ENCODE measurements around the gene PEF1. TPM values are rescaled to one million over a fixed set of nuclear protein-coding genes. Genes with fewer than 3 reads are reported as not detected.

Gene PEF1
- total RNA-seq, 1 experiment from 2014 or later, result 56.3 TPM

DNA sequence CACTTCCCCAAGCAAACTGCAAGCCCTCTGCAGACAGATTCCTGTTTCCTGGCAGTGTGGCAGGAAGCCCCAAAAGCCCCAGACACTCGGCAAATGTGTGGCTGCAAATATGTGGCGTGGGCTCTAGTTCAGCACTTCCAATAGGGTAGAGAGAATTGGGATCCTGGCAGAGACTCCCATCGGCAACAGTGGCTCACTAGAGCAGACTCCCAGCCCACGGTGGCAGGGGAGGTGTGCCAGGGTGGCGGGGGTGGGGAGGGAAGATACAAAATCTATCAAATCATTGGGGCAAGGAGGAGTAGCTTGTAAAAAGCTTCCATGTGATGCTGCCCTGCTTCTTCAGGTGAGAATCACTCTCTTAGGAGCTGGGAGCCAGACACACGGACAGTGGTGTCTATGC lies 33.3 kb upstream of the PEF1 start:
- no peak for DNase-seq (ENCODE audit: low spot score)
- no peak for TF ChIP-seq EZH2 (IDR thresholded peaks at IDR 0.05; ENCODE audit: borderline replicate concordance, low read depth, low read length, poor library complexity, severe bottlenecking)
- TF ChIP-seq, protein P1, sequence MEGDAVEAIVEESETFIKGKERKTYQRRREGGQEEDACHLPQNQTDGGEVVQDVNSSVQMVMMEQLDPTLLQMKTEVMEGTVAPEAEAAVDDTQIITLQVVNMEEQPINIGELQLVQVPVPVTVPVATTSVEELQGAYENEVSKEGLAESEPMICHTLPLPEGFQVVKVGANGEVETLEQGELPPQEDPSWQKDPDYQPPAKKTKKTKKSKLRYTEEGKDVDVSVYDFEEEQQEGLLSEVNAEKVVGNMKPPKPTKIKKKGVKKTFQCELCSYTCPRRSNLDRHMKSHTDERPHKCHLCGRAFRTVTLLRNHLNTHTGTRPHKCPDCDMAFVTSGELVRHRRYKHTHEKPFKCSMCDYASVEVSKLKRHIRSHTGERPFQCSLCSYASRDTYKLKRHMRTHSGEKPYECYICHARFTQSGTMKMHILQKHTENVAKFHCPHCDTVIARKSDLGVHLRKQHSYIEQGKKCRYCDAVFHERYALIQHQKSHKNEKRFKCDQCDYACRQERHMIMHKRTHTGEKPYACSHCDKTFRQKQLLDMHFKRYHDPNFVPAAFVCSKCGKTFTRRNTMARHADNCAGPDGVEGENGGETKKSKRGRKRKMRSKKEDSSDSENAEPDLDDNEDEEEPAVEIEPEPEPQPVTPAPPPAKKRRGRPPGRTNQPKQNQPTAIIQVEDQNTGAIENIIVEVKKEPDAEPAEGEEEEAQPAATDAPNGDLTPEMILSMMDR (conservative IDR thresholded peaks at IDR 0.05; ENCODE audit: low read depth, low read length), result no peak
- CTCF ChIA-PET, result no interaction called here
- no peaks in the 10 kb centered on the region for H3K27me3 ChIP-seq (replicated peaks; ENCODE audit: insufficient read depth, low read depth, low read length, poor library complexity)
- H3K4me1 ChIP-seq (ENCODE audit: insufficient read depth, low read length, poor library complexity, severe bottlenecking), result no peaks in the 10 kb centered on the region
- BruUV-seq (replicated peaks), result no TSS peak
- intact Hi-C loops (cut with micrococcal nuclease; ENCODE audit: unreplicated experiment), result no loop called here
- H3K4me3 ChIP-seq (ENCODE audit: low read depth, low read length, poor library complexity, severe bottlenecking), result no peak overlapping the region
- H3K36me3 ChIP-seq (ENCODE audit: insufficient read depth, low read length, poor library complexity, severe bottlenecking), result no peaks in the 10 kb centered on the region
- H3K9me3 ChIP-seq (ENCODE audit: low read depth, low read length, poor library complexity, severe bottlenecking), result no peaks in the 10 kb centered on the region
- no peak overlapping the region for H3K27ac ChIP-seq (ENCODE audit: low read depth, low read length, poor library complexity, severe bottlenecking)
- POLR2A ChIA-PET (ENCODE audit: low non-redundant PET), result no interaction called here

DNA sequence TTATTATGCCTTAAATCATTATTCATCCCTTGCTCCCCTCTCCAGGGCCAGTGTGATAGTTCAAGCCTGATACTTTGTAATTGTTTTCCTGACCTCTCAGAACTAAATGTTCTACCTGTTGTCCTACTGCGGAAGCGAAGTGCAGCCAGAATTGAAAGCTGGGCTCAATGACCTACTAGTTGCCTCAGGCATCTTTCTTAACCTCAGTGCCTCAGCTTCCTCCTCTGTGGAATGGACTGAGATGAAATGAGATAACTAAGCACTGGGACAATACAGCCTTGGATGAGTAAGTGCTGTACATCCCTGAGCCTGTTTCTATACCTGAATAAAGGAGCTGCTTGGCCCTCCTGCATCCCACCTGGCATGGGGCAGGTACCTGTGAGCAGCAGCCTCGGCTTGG lies 32.7 kb upstream of the PEF1 start:
- H3K4me3 ChIP-seq (ENCODE audit: low read depth, low read length, poor library complexity, severe bottlenecking), result no peak overlapping the region
- no peaks in the 10 kb centered on the region for H3K36me3 ChIP-seq (ENCODE audit: insufficient read depth, low read length, poor library complexity, severe bottlenecking)
- no peaks in the 10 kb centered on the region for H3K9me3 ChIP-seq (ENCODE audit: low read depth, low read length, poor library complexity, severe bottlenecking)
- no TSS peak for BruUV-seq (replicated peaks)
- no peak overlapping the region for H3K27ac ChIP-seq (ENCODE audit: low read depth, low read length, poor library complexity, severe bottlenecking)
- intact Hi-C loops (cut with micrococcal nuclease; ENCODE audit: unreplicated experiment), result no loop called here
- DNase-seq (ENCODE audit: low spot score), result no peak
- TF ChIP-seq EZH2 (IDR thresholded peaks at IDR 0.05; ENCODE audit: borderline replicate concordance, low read depth, low read length, poor library complexity, severe bottlenecking), result no peak
- TF ChIP-seq, protein P1 (conservative IDR thresholded peaks at IDR 0.05; ENCODE audit: low read depth, low read length), result no peak
- H3K4me1 ChIP-seq (ENCODE audit: insufficient read depth, low read length, poor library complexity, severe bottlenecking), result no peaks in the 10 kb centered on the region
- ChIA-PET CTCF (no interaction called here), POLR2A (ENCODE audit: low non-redundant PET) (no interaction called here)
- H3K27me3 ChIP-seq (replicated peaks; ENCODE audit: insufficient read depth, low read depth, low read length, poor library complexity), result no peaks in the 10 kb centered on the region

DNA sequence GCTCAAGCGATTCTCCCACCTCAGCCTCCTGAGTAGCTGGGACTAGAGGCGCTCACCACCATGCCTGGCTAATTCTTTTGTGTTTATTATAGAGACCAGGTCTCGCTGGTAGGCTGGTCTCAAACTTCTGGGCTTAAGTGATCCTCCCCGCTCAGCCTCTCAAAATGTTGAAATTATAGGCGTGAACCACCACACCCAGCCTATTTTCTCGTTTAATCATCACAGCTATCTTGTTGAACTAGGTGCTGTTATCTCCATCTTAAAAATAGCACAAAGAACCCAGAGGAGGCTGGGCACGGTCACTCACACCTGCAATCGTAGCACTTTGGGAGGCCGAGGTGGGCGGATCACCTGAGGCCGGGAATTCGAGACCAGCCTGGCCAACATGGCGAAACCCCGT lies 31.1 kb upstream of the PEF1 start:
- DNase-seq (ENCODE audit: low spot score), result no peak
- no TSS peak for BruUV-seq (replicated peaks)
- Histone ChIP-seq H3K4me3 (ENCODE audit: low read depth, low read length, poor library complexity, severe bottlenecking) (no peak overlapping the region), H3K36me3 (ENCODE audit: insufficient read depth, low read length, poor library complexity, severe bottlenecking) (no peaks in the 10 kb centered on the region), H3K27me3 (replicated peaks; ENCODE audit: insufficient read depth, low read depth, low read length, poor library complexity) (no peaks in the 10 kb centered on the region), H3K27ac (ENCODE audit: low read depth, low read length, poor library complexity, severe bottlenecking) (no peak overlapping the region), H3K9me3 (ENCODE audit: low read depth, low read length, poor library complexity, severe bottlenecking) (no peaks in the 10 kb centered on the region), H3K4me1 (ENCODE audit: insufficient read depth, low read length, poor library complexity, severe bottlenecking) (peaks cover under 1% of the 10 kb centered on the region)
- TF ChIP-seq, protein P1 (conservative IDR thresholded peaks at IDR 0.05; ENCODE audit: low read depth, low read length), result no peak
- TF ChIP-seq EZH2 (IDR thresholded peaks at IDR 0.05; ENCODE audit: borderline replicate concordance, low read depth, low read length, poor library complexity, severe bottlenecking), result no peak
- CTCF ChIA-PET, result interaction anchor here (0.6 kb wide), 1 partner anchor 316 kb away, joined by 3 read pairs; no protein-coding TSS in a partner anchor
- intact Hi-C loops (cut with micrococcal nuclease; ENCODE audit: unreplicated experiment), result no loop called here
- POLR2A ChIA-PET (ENCODE audit: low non-redundant PET), result no interaction called here

All from A673 (cell line).